ENCODE measurements around the gene SIK3. TPM values are rescaled to one million over a fixed set of nuclear protein-coding genes. Genes with fewer than 3 reads are reported as not detected.

The SIK3 gene
- total and polyA plus RNA-seq, 2 experiments from 2014 or later, result 6.1 to 33.9 TPM

DNA sequence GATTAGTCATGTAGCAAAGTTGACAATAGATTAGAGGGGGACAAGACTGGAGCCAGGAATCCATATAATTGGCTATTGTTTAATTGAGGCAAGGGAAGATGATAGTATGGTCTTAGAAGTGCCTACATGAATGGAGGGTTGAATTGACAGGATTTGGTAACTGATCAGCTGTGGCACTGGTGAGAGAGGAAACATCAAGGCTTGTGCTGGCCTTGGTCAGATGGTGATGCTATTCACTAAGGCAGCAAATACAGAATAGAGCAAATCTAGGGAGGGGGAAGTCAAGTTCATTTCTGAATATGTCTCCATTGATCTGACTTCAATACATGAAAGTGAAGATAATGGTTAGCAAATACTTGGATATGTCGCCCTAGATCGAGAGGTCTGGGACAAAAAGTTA is 206.5 kb downstream of the SIK3 start:
- no peak overlapping the region for H3K27ac ChIP-seq (ENCODE audit: low read depth)
- Mint-ChIP-seq H3K9me3 (no peaks in the 10 kb centered on the region), H3K27me3 (ENCODE audit: insufficient read depth, low read depth, poor library complexity) (peaks cover 4% of the 10 kb centered on the region), H3K4me1 (peaks cover 5% of the 10 kb centered on the region; the same call in 2 of the 3 replicates), H3K27ac (no peak overlapping the region), H3K36me3 (ENCODE audit: low read depth) (peaks cover 8% of the 10 kb centered on the region; the same call in 2 of the 3 replicates), H3K4me3 (no peak overlapping the region)
- H3K27me3 ChIP-seq (ENCODE audit: insufficient read depth), result no peaks in the 10 kb centered on the region
- peaks cover 5% of the 10 kb centered on the region for H4K20me1 ChIP-seq (replicated peaks; ENCODE audit: insufficient read depth)
- H2AFZ ChIP-seq, result no peak overlapping the region
- no peaks in the 10 kb centered on the region for H3K9me2 ChIP-seq (ENCODE audit: insufficient read depth)
- peaks cover 9% of the 10 kb centered on the region; the same call in 1 of the 2 replicates for H3K36me3 ChIP-seq (ENCODE audit: insufficient read depth)
- H3F3A ChIP-seq (replicated peaks; ENCODE audit: low read depth), result no peaks in the 10 kb centered on the region
- H3K79me2 ChIP-seq (replicated peaks; ENCODE audit: insufficient read depth), result no peaks in the 10 kb centered on the region
- H3K4me3 ChIP-seq, result no peak overlapping the region
- DNase-seq (ENCODE audit: low spot score) (no peak), ATAC-seq (no peak)
- no peak for TF ChIP-seq ZNF114 (CRISPR knock-in tag; IDR thresholded peaks at IDR 0.05)
- TF ChIP-seq POLR2AphosphoS5 (IDR thresholded peaks at IDR 0.05; ENCODE audit: low read depth), result no peak
- no peak for TF ChIP-seq EZH2 (IDR thresholded peaks at IDR 0.05; ENCODE audit: low read depth, unreplicated experiment)
- no peak for TF ChIP-seq CREB1 (CRISPR knock-in tag; IDR thresholded peaks at IDR 0.05; ENCODE audit: low read depth)
- no peak for TF ChIP-seq JUNB (IDR thresholded peaks at IDR 0.05; ENCODE audit: unreplicated experiment)
- no peak for TF ChIP-seq NANOG (IDR thresholded peaks at IDR 0.05; ENCODE audit: borderline replicate concordance)
- TF ChIP-seq, protein P1, sequence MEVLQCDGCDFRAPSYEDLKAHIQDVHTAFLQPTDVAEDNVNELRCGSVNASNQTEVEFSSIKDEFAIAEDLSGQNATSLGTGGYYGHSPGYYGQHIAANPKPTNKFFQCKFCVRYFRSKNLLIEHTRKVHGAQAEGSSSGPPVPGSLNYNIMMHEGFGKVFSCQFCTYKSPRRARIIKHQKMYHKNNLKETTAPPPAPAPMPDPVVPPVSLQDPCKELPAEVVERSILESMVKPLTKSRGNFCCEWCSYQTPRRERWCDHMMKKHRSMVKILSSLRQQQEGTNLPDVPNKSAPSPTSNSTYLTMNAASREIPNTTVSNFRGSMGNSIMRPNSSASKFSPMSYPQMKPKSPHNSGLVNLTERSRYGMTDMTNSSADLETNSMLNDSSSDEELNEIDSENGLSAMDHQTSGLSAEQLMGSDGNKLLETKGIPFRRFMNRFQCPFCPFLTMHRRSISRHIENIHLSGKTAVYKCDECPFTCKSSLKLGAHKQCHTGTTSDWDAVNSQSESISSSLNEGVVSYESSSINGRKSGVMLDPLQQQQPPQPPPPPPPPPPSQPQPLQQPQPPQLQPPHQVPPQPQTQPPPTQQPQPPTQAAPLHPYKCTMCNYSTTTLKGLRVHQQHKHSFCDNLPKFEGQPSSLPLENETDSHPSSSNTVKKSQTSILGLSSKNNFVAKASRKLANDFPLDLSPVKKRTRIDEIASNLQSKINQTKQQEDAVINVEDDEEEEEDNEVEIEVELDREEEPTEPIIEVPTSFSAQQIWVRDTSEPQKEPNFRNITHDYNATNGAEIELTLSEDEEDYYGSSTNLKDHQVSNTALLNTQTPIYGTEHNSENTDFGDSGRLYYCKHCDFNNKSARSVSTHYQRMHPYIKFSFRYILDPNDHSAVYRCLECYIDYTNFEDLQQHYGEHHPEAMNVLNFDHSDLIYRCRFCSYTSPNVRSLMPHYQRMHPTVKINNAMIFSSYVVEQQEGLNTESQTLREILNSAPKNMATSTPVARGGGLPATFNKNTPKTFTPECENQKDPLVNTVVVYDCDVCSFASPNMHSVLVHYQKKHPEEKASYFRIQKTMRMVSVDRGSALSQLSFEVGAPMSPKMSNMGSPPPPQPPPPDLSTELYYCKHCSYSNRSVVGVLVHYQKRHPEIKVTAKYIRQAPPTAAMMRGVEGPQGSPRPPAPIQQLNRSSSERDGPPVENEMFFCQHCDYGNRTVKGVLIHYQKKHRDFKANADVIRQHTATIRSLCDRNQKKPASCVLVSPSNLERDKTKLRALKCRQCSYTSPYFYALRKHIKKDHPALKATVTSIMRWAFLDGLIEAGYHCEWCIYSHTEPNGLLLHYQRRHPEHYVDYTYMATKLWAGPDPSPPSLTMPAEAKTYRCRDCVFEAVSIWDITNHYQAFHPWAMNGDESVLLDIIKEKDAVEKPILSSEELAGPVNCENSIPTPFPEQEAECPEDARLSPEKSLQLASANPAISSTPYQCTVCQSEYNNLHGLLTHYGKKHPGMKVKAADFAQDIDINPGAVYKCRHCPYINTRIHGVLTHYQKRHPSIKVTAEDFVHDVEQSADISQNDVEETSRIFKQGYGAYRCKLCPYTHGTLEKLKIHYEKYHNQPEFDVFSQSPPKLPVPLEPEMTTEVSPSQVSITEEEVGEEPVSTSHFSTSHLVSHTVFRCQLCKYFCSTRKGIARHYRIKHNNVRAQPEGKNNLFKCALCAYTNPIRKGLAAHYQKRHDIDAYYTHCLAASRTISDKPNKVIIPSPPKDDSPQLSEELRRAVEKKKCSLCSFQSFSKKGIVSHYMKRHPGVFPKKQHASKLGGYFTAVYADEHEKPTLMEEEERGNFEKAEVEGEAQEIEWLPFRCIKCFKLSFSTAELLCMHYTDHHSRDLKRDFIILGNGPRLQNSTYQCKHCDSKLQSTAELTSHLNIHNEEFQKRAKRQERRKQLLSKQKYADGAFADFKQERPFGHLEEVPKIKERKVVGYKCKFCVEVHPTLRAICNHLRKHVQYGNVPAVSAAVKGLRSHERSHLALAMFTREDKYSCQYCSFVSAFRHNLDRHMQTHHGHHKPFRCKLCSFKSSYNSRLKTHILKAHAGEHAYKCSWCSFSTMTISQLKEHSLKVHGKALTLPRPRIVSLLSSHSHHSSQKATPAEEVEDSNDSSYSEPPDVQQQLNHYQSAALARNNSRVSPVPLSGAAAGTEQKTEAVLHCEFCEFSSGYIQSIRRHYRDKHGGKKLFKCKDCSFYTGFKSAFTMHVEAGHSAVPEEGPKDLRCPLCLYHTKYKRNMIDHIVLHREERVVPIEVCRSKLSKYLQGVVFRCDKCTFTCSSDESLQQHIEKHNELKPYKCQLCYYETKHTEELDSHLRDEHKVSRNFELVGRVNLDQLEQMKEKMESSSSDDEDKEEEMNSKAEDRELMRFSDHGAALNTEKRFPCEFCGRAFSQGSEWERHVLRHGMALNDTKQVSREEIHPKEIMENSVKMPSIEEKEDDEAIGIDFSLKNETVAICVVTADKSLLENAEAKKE (CRISPR knock-in tag; IDR thresholded peaks at IDR 0.05), result no peak
- no peak for TF ChIP-seq ETS1 (IDR thresholded peaks at IDR 0.05)
- TF ChIP-seq EZH2phosphoT487 (IDR thresholded peaks at IDR 0.05; ENCODE audit: unreplicated experiment), result no peak
- TF ChIP-seq, protein P2, sequence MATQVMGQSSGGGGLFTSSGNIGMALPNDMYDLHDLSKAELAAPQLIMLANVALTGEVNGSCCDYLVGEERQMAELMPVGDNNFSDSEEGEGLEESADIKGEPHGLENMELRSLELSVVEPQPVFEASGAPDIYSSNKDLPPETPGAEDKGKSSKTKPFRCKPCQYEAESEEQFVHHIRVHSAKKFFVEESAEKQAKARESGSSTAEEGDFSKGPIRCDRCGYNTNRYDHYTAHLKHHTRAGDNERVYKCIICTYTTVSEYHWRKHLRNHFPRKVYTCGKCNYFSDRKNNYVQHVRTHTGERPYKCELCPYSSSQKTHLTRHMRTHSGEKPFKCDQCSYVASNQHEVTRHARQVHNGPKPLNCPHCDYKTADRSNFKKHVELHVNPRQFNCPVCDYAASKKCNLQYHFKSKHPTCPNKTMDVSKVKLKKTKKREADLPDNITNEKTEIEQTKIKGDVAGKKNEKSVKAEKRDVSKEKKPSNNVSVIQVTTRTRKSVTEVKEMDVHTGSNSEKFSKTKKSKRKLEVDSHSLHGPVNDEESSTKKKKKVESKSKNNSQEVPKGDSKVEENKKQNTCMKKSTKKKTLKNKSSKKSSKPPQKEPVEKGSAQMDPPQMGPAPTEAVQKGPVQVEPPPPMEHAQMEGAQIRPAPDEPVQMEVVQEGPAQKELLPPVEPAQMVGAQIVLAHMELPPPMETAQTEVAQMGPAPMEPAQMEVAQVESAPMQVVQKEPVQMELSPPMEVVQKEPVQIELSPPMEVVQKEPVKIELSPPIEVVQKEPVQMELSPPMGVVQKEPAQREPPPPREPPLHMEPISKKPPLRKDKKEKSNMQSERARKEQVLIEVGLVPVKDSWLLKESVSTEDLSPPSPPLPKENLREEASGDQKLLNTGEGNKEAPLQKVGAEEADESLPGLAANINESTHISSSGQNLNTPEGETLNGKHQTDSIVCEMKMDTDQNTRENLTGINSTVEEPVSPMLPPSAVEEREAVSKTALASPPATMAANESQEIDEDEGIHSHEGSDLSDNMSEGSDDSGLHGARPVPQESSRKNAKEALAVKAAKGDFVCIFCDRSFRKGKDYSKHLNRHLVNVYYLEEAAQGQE (IDR thresholded peaks at IDR 0.05; ENCODE audit: unreplicated experiment), result no peak
- no peak for TF ChIP-seq CTCF (conservative IDR thresholded peaks at IDR 0.05; ENCODE audit: low read depth in 2 of 2)
- no peak for TF ChIP-seq ZNF331 (CRISPR knock-in tag; IDR thresholded peaks at IDR 0.05; ENCODE audit: low read depth)
- TF ChIP-seq STAT1 (IDR thresholded peaks at IDR 0.05; ENCODE audit: unreplicated experiment), result no peak
- H3K4me2 ChIP-seq, result no peak overlapping the region
- H3K4me1 ChIP-seq (ENCODE audit: insufficient read depth), result no peaks in the 10 kb centered on the region

Measured in GM23338 (cell line).